Mammary epithelial cell (primary cell): ENCODE data around the gene TSLP.

Source experiments
- EZH2 ChIP-seq: IDR thresholded peaks from 2 replicates; pipeline ENCODE4 v1.6.1; 2012; ENCODE audit warnings: low read length, inconsistent platforms, borderline replicate concordance
- TF ChIP-seq, protein P1 (sequence below), 2 donors: IDR thresholded peaks in 1 of 2; conservative IDR thresholded peaks in 1 of 2; 2 replicates each; pipeline ENCODE4 v1.5.1; 2011 to 2012; ENCODE audit warnings: inconsistent platforms in 2 of 2, low read length in 2 of 2, mild to moderate bottlenecking in 2 of 2, control low read depth in 1 of 2, low read depth in 1 of 2; ENCODE audit not compliant: insufficient read depth in 1 of 2; ENCODE audit errors: extremely low read depth in 1 of 2

DNA sequence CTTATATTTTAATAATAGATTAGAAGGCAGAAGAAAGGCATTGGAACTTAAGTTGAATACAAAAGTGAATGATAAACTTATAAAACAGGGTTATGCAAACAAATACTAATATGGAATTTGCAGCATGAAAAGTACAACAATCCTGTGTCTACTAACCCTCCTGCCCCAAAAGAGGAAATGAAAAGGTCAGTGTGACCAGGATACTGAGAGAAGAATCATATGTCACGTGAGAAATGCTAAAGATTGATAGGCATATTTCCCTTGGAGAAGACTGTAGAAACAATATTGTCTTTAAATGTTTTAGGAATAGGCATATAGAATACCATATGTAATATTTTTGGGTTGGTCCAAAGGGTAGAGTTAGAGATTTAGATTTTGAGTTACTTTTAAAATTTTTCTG, 24.5 kb downstream of the TSLP start:
- TF ChIP-seq, protein P1, sequence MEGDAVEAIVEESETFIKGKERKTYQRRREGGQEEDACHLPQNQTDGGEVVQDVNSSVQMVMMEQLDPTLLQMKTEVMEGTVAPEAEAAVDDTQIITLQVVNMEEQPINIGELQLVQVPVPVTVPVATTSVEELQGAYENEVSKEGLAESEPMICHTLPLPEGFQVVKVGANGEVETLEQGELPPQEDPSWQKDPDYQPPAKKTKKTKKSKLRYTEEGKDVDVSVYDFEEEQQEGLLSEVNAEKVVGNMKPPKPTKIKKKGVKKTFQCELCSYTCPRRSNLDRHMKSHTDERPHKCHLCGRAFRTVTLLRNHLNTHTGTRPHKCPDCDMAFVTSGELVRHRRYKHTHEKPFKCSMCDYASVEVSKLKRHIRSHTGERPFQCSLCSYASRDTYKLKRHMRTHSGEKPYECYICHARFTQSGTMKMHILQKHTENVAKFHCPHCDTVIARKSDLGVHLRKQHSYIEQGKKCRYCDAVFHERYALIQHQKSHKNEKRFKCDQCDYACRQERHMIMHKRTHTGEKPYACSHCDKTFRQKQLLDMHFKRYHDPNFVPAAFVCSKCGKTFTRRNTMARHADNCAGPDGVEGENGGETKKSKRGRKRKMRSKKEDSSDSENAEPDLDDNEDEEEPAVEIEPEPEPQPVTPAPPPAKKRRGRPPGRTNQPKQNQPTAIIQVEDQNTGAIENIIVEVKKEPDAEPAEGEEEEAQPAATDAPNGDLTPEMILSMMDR (conservative IDR thresholded peaks at IDR 0.05 in 1 of 2, IDR thresholded peaks at IDR 0.05 in 1 of 2; ENCODE audit: extremely low read depth in 1 of 2, insufficient read depth in 1 of 2, low read depth in 1 of 2, low read length in 2 of 2), result no peak
- TF ChIP-seq EZH2, result no peak
